MCF 10A (cell line): ENCODE results near the gene NIM1K. TPM values are rescaled to one million over a fixed set of nuclear protein-coding genes. Genes with fewer than 3 reads are reported as not detected.
"Not testable (repeated sequence)": the region's sequence is repeated elsewhere in the genome, so short reads cannot be mapped to it uniquely, and the experiment has no call there.

Experiments
- BruUV-seq: library from RNA; stranded (reverse); fragments of 400-500 nt; replicated peaks from 2 replicates; lab custom pipeline; 2021; lab: Mats Ljungman, UMichigan
- CTCF ChIA-PET: fragments of 300-600 bp; sonication (Branson Sonifier 250); formaldehyde crosslinking; extraction: SDS; loops from one replicate; lab custom pipeline; 2021; ENCODE audit warnings: antibody characterized with exemption, inconsistent platforms; lab: Yijun Ruan, JAX
- POLR2A ChIA-PET: fragments of 300-600, 350-650 bp; sonication (Branson Sonifier 250); formaldehyde crosslinking; extraction: SDS; loops from one replicate; lab custom pipeline; 2020; ENCODE audit warnings: antibody characterized with exemption, inconsistent platforms; lab: Yijun Ruan, JAX
- DNase-seq: peaks from one replicate; pipeline ENCODE4 v3.0.0-alpha.2; 2018; ENCODE audit not compliant: unreplicated experiment
- H3K27ac Mint-ChIP-seq: one replicate; pipeline ENCODE4 v1.8.0; 2022; ENCODE audit warnings: mild to moderate bottlenecking, low read depth, mixed read lengths; ENCODE audit not compliant: unreplicated experiment
- H3K27me3 Mint-ChIP-seq: one replicate; pipeline ENCODE4 v1.8.0; 2022; ENCODE audit warnings: mixed read lengths; ENCODE audit not compliant: insufficient read depth, unreplicated experiment
- H3K36me3 Mint-ChIP-seq: one replicate; pipeline ENCODE4 v1.8.0; 2022; ENCODE audit warnings: mild to moderate bottlenecking, moderate library complexity, mixed read lengths; ENCODE audit not compliant: insufficient read depth, unreplicated experiment
- H3K4me1 Mint-ChIP-seq: one replicate; pipeline ENCODE4 v1.8.0; 2022; ENCODE audit warnings: mixed read lengths; ENCODE audit not compliant: insufficient read depth, unreplicated experiment
- H3K4me3 Mint-ChIP-seq: one replicate; pipeline ENCODE4 v1.8.0; 2022; ENCODE audit warnings: mild to moderate bottlenecking, moderate library complexity, mixed read lengths; ENCODE audit not compliant: unreplicated experiment
- H3K9me3 Mint-ChIP-seq: one replicate; pipeline ENCODE4 v1.8.0; 2022; ENCODE audit warnings: mixed read lengths; ENCODE audit not compliant: unreplicated experiment
- intact Hi-C: fragments of 100-400 bp; cut with micrococcal nuclease; formaldehyde crosslinking; loops from 2 replicates; pipeline ENCODE4 v1.14.1; 2022
- total RNA-seq: library from RNA; stranded (reverse); gene quantifications from 2 replicates; pipeline ENCODE4 v1.2.3, GENCODE V29; 2022
- TF ChIP-seq, protein P1 (sequence below): fragments of 200-600 bp; IDR thresholded peaks from one replicate; pipeline ENCODE4 v1.8.0; 2022; ENCODE audit warnings: antibody characterized with exemption, mild to moderate bottlenecking; ENCODE audit not compliant: unreplicated experiment

The NIM1K gene
- total RNA-seq, 1 experiment from 2014 or later: not detected

DNA sequence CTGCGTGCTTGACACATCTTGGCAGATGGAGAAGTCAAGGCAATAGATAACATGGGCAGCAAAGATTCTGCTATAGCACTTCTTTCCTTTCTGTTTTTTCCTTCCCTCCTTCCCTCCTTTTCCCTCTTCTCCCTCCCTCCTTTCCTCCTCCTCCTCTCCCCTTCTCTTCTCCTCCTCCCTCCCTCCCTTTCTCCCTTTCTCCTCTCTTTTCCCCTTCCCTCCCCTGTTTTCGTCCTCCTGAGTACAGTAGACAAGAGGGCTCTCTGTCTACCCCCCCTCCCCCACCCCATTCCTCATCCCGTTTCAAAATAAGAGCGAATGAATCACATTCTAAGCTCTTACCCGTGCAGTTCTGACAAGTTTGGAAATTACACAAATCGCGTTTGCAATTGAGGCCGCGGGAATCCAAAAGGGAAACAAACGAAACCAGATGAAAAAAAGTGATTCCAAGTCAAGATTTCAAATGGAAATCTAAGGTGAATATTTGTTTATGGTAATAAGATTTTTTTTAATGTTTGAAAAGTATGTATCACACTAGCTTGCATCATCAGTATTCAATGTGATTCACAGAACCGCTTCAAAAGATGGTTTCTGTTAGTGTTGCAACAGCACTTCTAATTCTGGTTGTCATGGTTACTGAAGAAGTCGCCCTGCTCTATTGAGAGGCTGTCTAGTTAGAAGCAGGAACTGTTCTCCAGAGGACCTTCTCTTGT is 1.3 kb downstream of the NIM1K start:
- H3K4me3 Mint-ChIP-seq: peak overlapping the region; percentile 79
- CTCF ChIA-PET: interaction anchor here (0.5 to 2.4 kb wide), 9 partner anchors 10 to 284 kb away, joined by 3 to 6 read pairs (median 3); no protein-coding TSS in a partner anchor
- intact Hi-C loops: no loop called here
- no peaks in the 10 kb centered on the region for H3K36me3 Mint-ChIP-seq
- no peaks in the 10 kb centered on the region for H3K9me3 Mint-ChIP-seq
- peak; percentile 87 for DNase-seq
- H3K27me3 Mint-ChIP-seq: peaks cover 10% of the 10 kb centered on the region
- TF ChIP-seq, protein P1, sequence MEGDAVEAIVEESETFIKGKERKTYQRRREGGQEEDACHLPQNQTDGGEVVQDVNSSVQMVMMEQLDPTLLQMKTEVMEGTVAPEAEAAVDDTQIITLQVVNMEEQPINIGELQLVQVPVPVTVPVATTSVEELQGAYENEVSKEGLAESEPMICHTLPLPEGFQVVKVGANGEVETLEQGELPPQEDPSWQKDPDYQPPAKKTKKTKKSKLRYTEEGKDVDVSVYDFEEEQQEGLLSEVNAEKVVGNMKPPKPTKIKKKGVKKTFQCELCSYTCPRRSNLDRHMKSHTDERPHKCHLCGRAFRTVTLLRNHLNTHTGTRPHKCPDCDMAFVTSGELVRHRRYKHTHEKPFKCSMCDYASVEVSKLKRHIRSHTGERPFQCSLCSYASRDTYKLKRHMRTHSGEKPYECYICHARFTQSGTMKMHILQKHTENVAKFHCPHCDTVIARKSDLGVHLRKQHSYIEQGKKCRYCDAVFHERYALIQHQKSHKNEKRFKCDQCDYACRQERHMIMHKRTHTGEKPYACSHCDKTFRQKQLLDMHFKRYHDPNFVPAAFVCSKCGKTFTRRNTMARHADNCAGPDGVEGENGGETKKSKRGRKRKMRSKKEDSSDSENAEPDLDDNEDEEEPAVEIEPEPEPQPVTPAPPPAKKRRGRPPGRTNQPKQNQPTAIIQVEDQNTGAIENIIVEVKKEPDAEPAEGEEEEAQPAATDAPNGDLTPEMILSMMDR: no peak
- POLR2A ChIA-PET: interaction anchor here (0.6 to 2.4 kb wide), 14 partner anchors 9 to 1268 kb away, joined by 3 to 12 read pairs (median 3); partner anchors contain the start of genes C5orf34, FBXO4, HMGCS1 and ZNF131
- H3K27ac Mint-ChIP-seq: peak overlapping the region; percentile 75
- peaks cover 6% of the 10 kb centered on the region for H3K4me1 Mint-ChIP-seq
- no TSS peak for BruUV-seq

DNA sequence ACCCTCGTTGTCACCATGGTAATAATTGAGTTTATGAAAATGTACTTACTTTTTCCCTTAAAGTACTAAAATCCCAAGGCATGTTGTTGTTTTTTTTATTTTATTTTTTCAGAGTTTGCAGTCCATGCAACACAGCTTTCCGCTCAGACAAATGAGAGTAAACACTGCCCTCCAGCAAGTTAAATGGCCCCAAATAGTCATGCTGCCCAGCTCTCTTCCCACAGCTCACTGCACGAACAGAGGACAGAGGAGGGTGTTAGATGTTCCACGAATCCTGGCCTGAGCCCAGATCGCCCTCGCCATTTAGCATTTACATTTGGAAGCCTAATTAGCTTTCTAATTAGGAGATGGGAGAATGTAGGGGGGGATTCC is 1.9 kb downstream of the NIM1K start:
- TF ChIP-seq, protein P1: no peak
- no peaks in the 10 kb centered on the region for H3K9me3 Mint-ChIP-seq
- POLR2A ChIA-PET: interaction anchor here (0.6 to 2.4 kb wide), 7 partner anchors 11 to 321 kb away, joined by 3 to 12 read pairs (median 6); partner anchors contain the start of genes C5orf34, HMGCS1 and ZNF131
- CTCF ChIA-PET: interaction anchor here (0.6 to 2.4 kb wide), 6 partner anchors 9 to 285 kb away, joined by 3 to 6 read pairs (median 4); no protein-coding TSS in a partner anchor
- peak overlapping the region; percentile 75 for H3K27ac Mint-ChIP-seq
- H3K4me1 Mint-ChIP-seq: peaks cover 6% of the 10 kb centered on the region
- BruUV-seq: TSS peak; percentile 82
- no peak for DNase-seq
- intact Hi-C loops: no loop called here
- H3K27me3 Mint-ChIP-seq: peaks cover 10% of the 10 kb centered on the region
- peak overlapping the region; percentile 79 for H3K4me3 Mint-ChIP-seq
- H3K36me3 Mint-ChIP-seq: no peaks in the 10 kb centered on the region

DNA sequence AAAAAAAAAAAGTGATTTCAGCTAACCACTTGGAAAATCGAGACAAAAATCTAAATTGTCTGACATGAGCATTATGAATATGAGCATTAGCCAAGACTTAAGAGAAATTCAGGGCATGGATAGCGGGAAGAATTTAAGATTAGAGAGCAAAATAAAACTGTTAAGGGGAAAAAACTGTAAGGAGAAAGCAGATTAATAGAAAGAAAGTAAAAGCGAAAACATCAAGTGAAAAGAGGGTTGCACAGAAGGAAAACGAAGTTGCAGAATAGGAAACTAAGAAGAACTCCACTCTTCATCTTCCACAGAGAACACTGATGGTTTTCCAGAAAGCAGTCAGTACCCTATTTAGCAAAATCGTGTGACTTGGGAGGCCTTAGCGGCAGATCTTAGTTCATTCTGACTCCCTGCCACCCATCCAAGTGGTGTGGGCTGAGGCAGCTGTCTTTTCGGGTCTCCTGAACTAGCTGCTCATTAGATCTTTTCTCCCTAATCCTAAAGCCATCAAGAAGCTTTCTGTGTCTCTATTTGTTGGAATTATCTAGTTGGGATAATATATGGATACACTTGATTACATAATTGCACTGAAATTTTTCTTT is 3.7 kb downstream of the NIM1K start:
- peaks cover 6% of the 10 kb centered on the region for H3K27me3 Mint-ChIP-seq
- ChIA-PET CTCF (interaction anchor here (0.9 kb wide), 1 partner anchor 78 kb away, joined by 3 read pairs; no protein-coding TSS in a partner anchor), POLR2A (interaction anchor here (0.6 to 0.7 kb wide), 2 partner anchors 67 to 377 kb away, joined by 3 to 4 read pairs; no protein-coding TSS in a partner anchor)
- no peak overlapping the region for H3K4me3 Mint-ChIP-seq
- intact Hi-C loops: no loop called here
- H3K4me1 Mint-ChIP-seq: peaks cover 6% of the 10 kb centered on the region
- no peaks in the 10 kb centered on the region for H3K9me3 Mint-ChIP-seq
- H3K36me3 Mint-ChIP-seq: no peaks in the 10 kb centered on the region
- no peak overlapping the region for H3K27ac Mint-ChIP-seq
- TF ChIP-seq, protein P1: no peak
- DNase-seq: no peak
- BruUV-seq: no TSS peak

- H3K9me3 Mint-ChIP-seq: no peaks in the 10 kb centered on the region
- no peaks in the 10 kb centered on the region for H3K36me3 Mint-ChIP-seq
- CTCF ChIA-PET: interaction anchor here (0.6 to 1.0 kb wide), 3 partner anchors 29 to 1753 kb away, joined by 3 to 4 read pairs (median 3); no protein-coding TSS in a partner anchor
- no peak overlapping the region for H3K4me3 Mint-ChIP-seq
- H3K4me1 Mint-ChIP-seq: peaks cover 6% of the 10 kb centered on the region
- intact Hi-C loops: no loop called here
- H3K27me3 Mint-ChIP-seq: no peaks in the 10 kb centered on the region
- DNase-seq: no peak
- no TSS peak for BruUV-seq
- TF ChIP-seq, protein P1: no peak
- H3K27ac Mint-ChIP-seq: no peak overlapping the region
- POLR2A ChIA-PET: no interaction called here
Measured at GRCh38 chr5:43197535-43197934, 5.5 kb downstream of the NIM1K start.

DNA sequence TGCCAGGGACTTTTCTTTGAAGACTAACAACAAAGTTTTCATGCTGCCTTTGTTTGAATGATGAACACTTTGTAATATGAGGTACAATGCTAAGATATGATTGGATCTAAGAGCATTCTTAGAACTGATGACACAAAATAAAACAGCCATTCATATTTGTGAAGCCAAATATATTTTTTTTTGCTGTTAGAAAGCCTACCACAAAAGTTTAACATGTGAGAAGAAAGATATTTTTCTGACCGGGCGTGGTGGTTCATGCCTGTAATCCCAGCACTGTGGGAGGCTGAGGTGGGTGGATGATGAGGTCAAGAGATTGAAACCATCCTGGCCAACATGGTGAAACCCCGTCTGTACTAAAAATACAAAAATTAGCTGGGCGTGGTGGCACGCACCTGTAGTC is 9.4 kb downstream of the NIM1K start:
- H3K36me3 Mint-ChIP-seq, H3K4me3 Mint-ChIP-seq, DNase-seq, H3K9me3 Mint-ChIP-seq, intact Hi-C loops, H3K4me1 Mint-ChIP-seq, H3K27ac Mint-ChIP-seq, H3K27me3 Mint-ChIP-seq, BruUV-seq: not testable (repeated sequence)
- ChIA-PET CTCF (interaction anchor here (0.7 kb wide), 1 partner anchor 26 kb away, joined by 5 read pairs; no protein-coding TSS in a partner anchor), POLR2A (interaction anchor here (1.0 kb wide), 1 partner anchor 81 kb away, joined by 3 read pairs; the partner anchor contains the start of gene ZNF131)
